Mesendoderm (in vitro differentiated cells): ENCODE measurements around the gene FASTKD1.

ENCODE experiments used
- DNase-seq: peaks from one replicate; pipeline ENCODE4 v3.0.0; 2013
- H2AK5ac ChIP-seq: 2 replicates; pipeline ENCODE4 v1.6.1; 2013; ENCODE audit warnings: low read length, inconsistent platforms
- H2BK120ac ChIP-seq: 2 replicates; pipeline ENCODE4 v1.6.1; 2013; ENCODE audit warnings: low read depth, mild to moderate bottlenecking, low read length, moderate library complexity, mixed read lengths
- H2BK15ac ChIP-seq: replicated peaks from 2 replicates; pipeline ENCODE4 v1.6.1; 2013; ENCODE audit warnings: low read depth, mild to moderate bottlenecking, moderate library complexity
- H2BK5ac ChIP-seq: 2 replicates; pipeline ENCODE4 v1.6.1; 2013; ENCODE audit warnings: low read length, inconsistent platforms
- H3K18ac ChIP-seq: 2 replicates; pipeline ENCODE4 v1.6.1; 2013; ENCODE audit warnings: mild to moderate bottlenecking, low read length, mixed read lengths
- H3K23ac ChIP-seq: one replicate; pipeline ENCODE4 v1.6.1; 2013; ENCODE audit warnings: low read length
- H3K27ac ChIP-seq: 2 replicates; pipeline ENCODE4 v1.5.1; 2013; ENCODE audit warnings: low read depth, mild to moderate bottlenecking, inconsistent platforms, low read length, moderate library complexity
- H3K27me3 ChIP-seq: 2 replicates; pipeline ENCODE4 v1.6.1; 2013; ENCODE audit warnings: low read length, control low read depth, mild to moderate bottlenecking, inconsistent platforms; ENCODE audit not compliant: insufficient read depth, poor library complexity
- H3K36me3 ChIP-seq: 2 replicates; pipeline ENCODE4 v1.6.1; 2013; ENCODE audit warnings: low read length, inconsistent platforms; ENCODE audit not compliant: control insufficient read depth, insufficient read depth
- H3K4ac ChIP-seq: one replicate; pipeline ENCODE4 v1.6.1; 2013; ENCODE audit warnings: low read depth, mild to moderate bottlenecking, low read length, moderate library complexity
- H3K4me1 ChIP-seq: 2 replicates; pipeline ENCODE4 v1.6.1; 2013; ENCODE audit warnings: low read depth, low read length, inconsistent platforms; ENCODE audit not compliant: control insufficient read depth
- H3K4me2 ChIP-seq: 2 replicates; pipeline ENCODE4 v1.6.1; 2013; ENCODE audit warnings: low read length
- H3K4me3 ChIP-seq: 2 replicates; pipeline ENCODE4 v1.5.1; 2013; ENCODE audit warnings: mild to moderate bottlenecking, low read length
- H3K56ac ChIP-seq: one replicate; pipeline ENCODE4 v1.6.1; 2013; ENCODE audit warnings: low read length
- H3K79me1 ChIP-seq: 2 replicates; pipeline ENCODE4 v1.6.1; 2013; ENCODE audit warnings: low read length, inconsistent platforms
- H3K79me2 ChIP-seq: 2 replicates; pipeline ENCODE4 v1.6.1; 2013; ENCODE audit warnings: mild to moderate bottlenecking, low read length; ENCODE audit not compliant: control insufficient read depth, insufficient read depth
- H3K9ac ChIP-seq: 2 replicates; pipeline ENCODE4 v1.6.1; 2013; ENCODE audit warnings: low read length, inconsistent platforms
- H4K5ac ChIP-seq: one replicate; pipeline ENCODE4 v1.6.1; 2013; ENCODE audit warnings: low read length
- H4K8ac ChIP-seq: one replicate; pipeline ENCODE4 v1.6.1; 2013; ENCODE audit warnings: low read depth, mild to moderate bottlenecking, control low read depth, low read length, moderate library complexity
- WGBS: extraction: QIAGEN DNeasy Blood & Tissue Kit; methylation state at CpG from one replicate; pipeline ENCODE4 v1.1.7; 2013; ENCODE audit warnings: low lambda C conversion rate, missing lambda C conversion rate; ENCODE audit not compliant: insufficient coverage; ENCODE audit errors: extremely low coverage; 5-methylcytosine and 5-hydroxymethylcytosine counted together

Gene FASTKD1

GRCh38 chr2:169507698-169508097, 66.0 kb downstream of the FASTKD1 start:
- Histone ChIP-seq H3K79me2 (no peaks in the 10 kb centered on the region), H3K36me3 (no peaks in the 10 kb centered on the region), H3K4ac (no peak overlapping the region), H3K56ac (no peak overlapping the region), H3K18ac (no peak overlapping the region), H2BK120ac (no peak overlapping the region), H3K4me2 (no peak overlapping the region), H3K27me3 (no peaks in the 10 kb centered on the region), H4K8ac (no peak overlapping the region), H4K5ac (no peak overlapping the region), H3K23ac (no peak overlapping the region), H3K4me1 (no peaks in the 10 kb centered on the region), H3K4me3 (no peak overlapping the region), H2AK5ac (no peak overlapping the region), H3K27ac (no peak overlapping the region), H2BK15ac (no peak overlapping the region), H2BK5ac (no peak overlapping the region), H3K9ac (no peak overlapping the region), H3K79me1 (no peaks in the 10 kb centered on the region)
- no peak for DNase-seq

GRCh38 chr2:169504651-169505050, 69.0 kb downstream of the FASTKD1 start:
- Histone ChIP-seq H3K36me3 (no peaks in the 10 kb centered on the region), H3K4me2 (no peak overlapping the region), H3K4me1 (no peaks in the 10 kb centered on the region), H3K56ac (no peak overlapping the region), H3K27me3 (no peaks in the 10 kb centered on the region), H2AK5ac (no peak overlapping the region), H2BK5ac (no peak overlapping the region), H4K5ac (no peak overlapping the region), H3K79me2 (no peaks in the 10 kb centered on the region), H3K4me3 (no peak overlapping the region), H3K27ac (no peak overlapping the region), H3K18ac (no peak overlapping the region), H3K4ac (no peak overlapping the region), H2BK15ac (no peak overlapping the region), H3K23ac (no peak overlapping the region), H2BK120ac (no peak overlapping the region), H3K9ac (no peak overlapping the region), H4K8ac (no peak overlapping the region), H3K79me1 (no peaks in the 10 kb centered on the region)
- DNase-seq = no peak
- WGBS = no CpG with 5 or more reads among the region's 19 CpGs

GRCh38 chr2:169495310-169495928, 78.2 kb downstream of the FASTKD1 start:
- Histone ChIP-seq H3K4me1 (no peaks in the 10 kb centered on the region), H4K5ac (no peak overlapping the region), H4K8ac (no peak overlapping the region), H3K18ac (no peak overlapping the region), H2BK15ac (no peak overlapping the region), H3K79me2 (no peaks in the 10 kb centered on the region), H3K4me2 (no peak overlapping the region), H2BK120ac (no peak overlapping the region), H2BK5ac (no peak overlapping the region), H3K27me3 (no peaks in the 10 kb centered on the region), H3K56ac (no peak overlapping the region), H3K23ac (no peak overlapping the region), H3K27ac (no peak overlapping the region), H3K9ac (no peak overlapping the region), H3K36me3 (no peaks in the 10 kb centered on the region), H3K79me1 (no peaks in the 10 kb centered on the region), H3K4me3 (no peak overlapping the region), H2AK5ac (no peak overlapping the region), H3K4ac (no peak overlapping the region)
- no peak for DNase-seq
- WGBS = no CpG with 5 or more reads among the region's 5 CpGs

- Histone ChIP-seq H3K56ac (no peak overlapping the region), H3K4me2 (no peak overlapping the region), H4K8ac (no peak overlapping the region), H3K79me1 (no peaks in the 10 kb centered on the region), H3K4me1 (no peaks in the 10 kb centered on the region), H3K23ac (no peak overlapping the region), H3K36me3 (no peaks in the 10 kb centered on the region), H3K9ac (no peak overlapping the region), H4K5ac (no peak overlapping the region), H3K27ac (no peak overlapping the region), H3K4ac (no peak overlapping the region), H2AK5ac (no peak overlapping the region), H2BK120ac (no peak overlapping the region), H3K4me3 (no peak overlapping the region), H3K27me3 (no peaks in the 10 kb centered on the region), H3K18ac (no peak overlapping the region), H2BK5ac (no peak overlapping the region), H3K79me2 (no peaks in the 10 kb centered on the region), H2BK15ac (no peak overlapping the region)
- DNase-seq = no peak
- no CpG with 5 or more reads among the region's 2 CpGs for WGBS
Observed at GRCh38 chr2:169493360-169493759, 80.3 kb downstream of the FASTKD1 start.

- no peak overlapping the region for H2BK5ac ChIP-seq
- no peak overlapping the region for H2AK5ac ChIP-seq
- no peak overlapping the region for H3K9ac ChIP-seq
- no peaks in the 10 kb centered on the region for H3K27me3 ChIP-seq
- no peaks in the 10 kb centered on the region for H3K79me1 ChIP-seq
- no peak overlapping the region for H3K4me2 ChIP-seq
- no peak overlapping the region for H2BK15ac ChIP-seq
- H3K36me3 ChIP-seq = no peaks in the 10 kb centered on the region
- DNase-seq = no peak
- H3K27ac ChIP-seq = no peak overlapping the region
- H4K5ac ChIP-seq = no peak overlapping the region
- H3K79me2 ChIP-seq = no peaks in the 10 kb centered on the region
- H3K18ac ChIP-seq = no peak overlapping the region
- no peak overlapping the region for H2BK120ac ChIP-seq
- H3K23ac ChIP-seq = no peak overlapping the region
- no peak overlapping the region for H3K4ac ChIP-seq
- no peak overlapping the region for H3K4me3 ChIP-seq
- no peak overlapping the region for H3K56ac ChIP-seq
- H4K8ac ChIP-seq = no peak overlapping the region
- no peaks in the 10 kb centered on the region for H3K4me1 ChIP-seq
Observed at GRCh38 chr2:169491378-169491777, 82.3 kb downstream of the FASTKD1 start.

- Histone ChIP-seq H3K9ac (no peak overlapping the region), H2BK15ac (no peak overlapping the region), H4K8ac (no peak overlapping the region), H3K18ac (no peak overlapping the region), H3K4ac (no peak overlapping the region), H2BK5ac (no peak overlapping the region), H3K27ac (no peak overlapping the region), H2AK5ac (no peak overlapping the region), H3K23ac (no peak overlapping the region), H3K79me2 (no peaks in the 10 kb centered on the region), H3K27me3 (no peaks in the 10 kb centered on the region), H3K79me1 (no peaks in the 10 kb centered on the region), H4K5ac (no peak overlapping the region), H3K56ac (no peak overlapping the region), H3K4me3 (no peak overlapping the region), H2BK120ac (no peak overlapping the region), H3K4me1 (no peaks in the 10 kb centered on the region), H3K36me3 (no peaks in the 10 kb centered on the region), H3K4me2 (no peak overlapping the region)
- DNase-seq = no peak
Observed at GRCh38 chr2:169490834-169491233, 82.8 kb downstream of the FASTKD1 start.
